GM19351 (cell line): ENCODE data around the gene COA8.

ENCODE experiments used
- ATAC-seq: cut with Tn5 transposase; IDR thresholded peaks from one replicate; pipeline ENCODE4 v1.9.1; 2021; ENCODE audit warnings: mild to moderate bottlenecking, moderate library complexity; ENCODE audit not compliant: unreplicated experiment

COA8 gene

DNA sequence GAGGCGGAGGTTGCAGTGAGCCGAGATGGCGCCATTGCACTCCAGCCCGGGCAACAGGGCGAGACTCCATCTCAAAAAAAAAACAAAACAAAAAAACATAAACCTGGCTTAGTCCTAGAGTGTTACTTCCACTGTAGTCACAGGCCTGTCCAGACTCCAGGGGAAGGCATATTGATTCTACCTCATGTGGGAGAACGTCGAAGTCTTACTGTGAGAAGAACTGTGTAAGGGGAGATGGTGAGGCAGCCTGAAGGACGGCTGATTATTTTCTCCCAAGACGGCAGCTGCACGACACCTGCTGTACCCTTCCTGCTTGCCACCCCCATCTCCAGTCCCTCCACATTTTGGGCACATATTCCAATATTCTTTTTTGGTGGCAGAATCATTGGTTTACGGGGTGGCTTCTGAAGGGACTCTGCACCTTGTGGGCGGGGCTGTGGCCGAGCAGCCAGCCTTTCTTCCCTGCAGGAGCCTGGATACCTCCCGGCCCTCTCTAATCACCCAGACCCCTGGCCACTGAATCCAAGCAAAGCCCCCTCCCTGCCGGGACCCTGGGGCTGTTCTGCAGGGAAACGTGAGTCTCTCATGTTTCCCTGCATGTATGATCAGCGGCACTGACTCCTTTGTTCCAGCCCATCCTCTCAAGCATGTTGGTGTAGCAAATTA is 54.0 kb downstream of the COA8 start:
- ATAC-seq, result no peak

- ATAC-seq, result no peak
Measured at GRCh38 chr14:103619057-103619456, 56.3 kb downstream of the COA8 start.

- no peak for ATAC-seq
Measured at GRCh38 chr14:103621860-103622259, 59.1 kb downstream of the COA8 start.

DNA sequence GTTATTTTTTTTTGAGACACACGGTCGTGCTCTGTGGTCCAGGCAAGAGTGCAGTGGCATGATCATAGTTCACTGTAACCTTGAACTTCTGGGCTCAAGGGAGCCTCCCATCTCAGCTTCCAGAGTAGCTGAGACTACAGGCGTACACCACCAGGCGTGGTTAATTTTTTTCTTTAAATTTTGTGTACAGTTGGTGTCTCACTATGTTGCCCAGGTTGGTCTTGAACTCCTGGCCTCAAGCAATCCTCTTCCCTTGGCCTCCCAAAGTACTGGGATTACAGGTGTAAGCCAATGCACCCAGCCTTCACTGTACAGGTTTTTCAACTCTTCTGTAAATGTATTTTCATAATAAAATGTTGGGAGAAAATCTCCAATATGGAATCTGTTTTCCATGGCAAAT is 60.5 kb downstream of the COA8 start:
- ATAC-seq, result no peak

DNA sequence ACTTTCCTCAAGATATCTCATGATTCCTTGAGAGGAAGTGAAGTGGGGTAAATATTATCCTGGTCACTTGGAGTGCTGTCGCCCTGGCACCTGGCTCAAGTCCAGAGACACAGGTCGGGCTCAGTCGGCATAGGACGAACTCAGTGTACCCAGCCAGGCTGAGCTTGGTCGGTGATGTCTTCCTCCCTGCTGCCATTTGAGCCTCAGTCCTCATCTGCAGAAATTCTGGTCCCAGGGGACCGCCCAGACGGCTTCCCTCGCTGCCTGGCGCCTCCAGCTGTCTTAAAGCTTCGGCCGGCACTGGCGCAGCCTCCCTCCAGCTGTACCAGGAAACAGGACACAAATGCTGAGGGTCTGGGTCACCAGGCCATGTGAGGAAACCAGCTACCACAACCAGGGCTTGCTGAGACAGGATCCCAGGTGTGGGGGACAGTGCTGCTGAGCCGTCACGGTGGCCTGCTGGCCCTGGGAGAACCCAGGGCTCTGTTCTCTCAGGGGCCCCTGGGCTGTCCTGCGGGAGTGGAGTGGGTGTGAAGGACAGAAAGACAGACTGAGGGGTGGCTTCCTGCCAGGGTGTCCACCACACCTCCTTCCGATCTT is 61.2 kb downstream of the COA8 start:
- no peak for ATAC-seq

DNA sequence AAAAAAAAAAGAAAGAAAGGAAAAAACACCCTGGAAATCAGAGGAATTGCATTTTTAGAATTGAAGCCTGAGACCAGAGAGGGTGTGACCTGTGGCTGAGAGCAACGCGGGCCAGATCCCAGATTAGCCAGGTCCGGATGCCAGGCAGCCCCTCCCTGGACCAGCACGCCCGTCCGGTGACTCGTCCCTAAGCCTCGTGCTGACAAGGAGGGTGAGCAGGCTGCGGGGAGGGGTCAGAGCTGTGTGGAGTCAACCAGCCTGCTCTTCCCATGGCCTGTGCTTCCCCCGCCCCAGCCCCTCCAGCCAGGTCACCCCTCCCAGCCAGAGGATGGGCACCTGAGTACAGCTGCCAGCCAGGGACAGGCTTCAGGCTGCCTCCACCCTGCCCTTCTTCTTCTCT is 62.1 kb downstream of the COA8 start:
- no peak for ATAC-seq

DNA sequence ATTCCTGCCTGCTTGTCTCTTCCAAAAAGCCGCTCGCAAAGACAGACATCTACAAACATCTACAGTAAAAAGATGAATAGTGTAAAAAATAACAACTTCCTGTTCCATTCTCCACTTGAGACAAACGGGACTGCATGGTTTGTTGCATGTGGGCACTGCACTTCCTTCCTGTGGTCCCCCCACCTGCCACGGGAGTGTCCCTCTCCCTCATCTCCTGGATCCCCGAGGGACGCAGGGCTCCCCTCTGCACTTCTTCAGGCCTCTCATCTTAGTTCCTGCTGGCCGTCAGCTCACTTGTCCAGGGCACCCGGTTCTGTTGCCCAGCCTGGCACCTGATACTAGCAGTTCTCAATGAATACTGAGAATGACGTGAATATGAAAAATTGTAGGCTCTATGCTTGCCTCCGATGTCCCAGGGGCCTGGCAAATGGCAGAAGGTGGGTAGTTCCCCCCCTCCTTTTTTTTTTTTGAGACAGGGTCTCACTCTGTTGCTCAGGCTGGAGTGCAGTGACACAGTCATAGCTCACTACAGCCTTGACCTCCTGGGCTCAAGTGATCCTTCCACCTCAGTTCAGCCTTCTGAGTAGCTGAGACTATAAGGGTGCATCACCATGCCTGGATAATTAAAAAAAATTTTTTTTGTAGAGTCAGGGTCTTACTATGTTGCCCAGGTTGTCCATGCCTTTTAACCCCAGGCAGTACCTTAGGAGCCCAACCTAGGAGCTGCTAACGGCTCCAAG is 62.8 kb downstream of the COA8 start:
- ATAC-seq, result no peak

DNA sequence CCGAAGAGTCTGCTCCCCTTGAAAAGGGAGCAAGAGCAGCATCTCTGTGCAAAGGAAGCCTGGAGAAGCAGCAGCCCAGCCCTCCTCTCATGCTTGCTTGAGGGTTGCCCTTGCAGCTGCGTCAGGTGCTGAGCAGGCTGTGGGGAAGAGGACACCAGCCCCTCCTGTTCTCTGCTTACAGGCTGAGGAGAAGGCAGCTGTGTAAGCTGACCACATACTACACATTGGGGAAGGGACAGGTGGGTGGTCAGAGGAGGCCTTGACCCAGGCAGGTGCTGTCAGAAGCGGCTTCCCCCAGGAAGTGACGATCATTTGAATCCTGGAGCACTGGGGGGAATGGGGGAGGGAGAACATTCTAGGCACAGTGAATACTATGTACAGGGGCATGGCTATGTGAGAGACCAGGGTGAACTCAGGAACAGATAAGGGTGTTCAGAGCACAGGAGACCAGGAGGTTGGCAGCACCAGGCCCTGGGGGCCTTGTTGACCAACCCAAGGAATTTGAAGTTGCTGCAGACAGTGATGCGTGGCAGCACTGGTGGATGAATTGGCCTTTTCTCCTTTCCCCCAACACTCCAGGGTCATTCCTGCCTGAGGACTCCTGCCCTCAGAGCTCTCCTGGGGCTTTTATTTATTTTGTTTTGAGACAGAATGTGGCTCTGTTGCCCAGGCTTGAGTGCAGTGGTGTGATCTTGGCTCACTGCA is 63.5 kb downstream of the COA8 start:
- no peak for ATAC-seq

GRCh38 chr14:103627073-103628025 is 64.6 kb downstream of the COA8 start:
- ATAC-seq, result no peak

GRCh38 chr14:103628221-103628683 is 65.5 kb downstream of the COA8 start:
- ATAC-seq, result no peak

DNA sequence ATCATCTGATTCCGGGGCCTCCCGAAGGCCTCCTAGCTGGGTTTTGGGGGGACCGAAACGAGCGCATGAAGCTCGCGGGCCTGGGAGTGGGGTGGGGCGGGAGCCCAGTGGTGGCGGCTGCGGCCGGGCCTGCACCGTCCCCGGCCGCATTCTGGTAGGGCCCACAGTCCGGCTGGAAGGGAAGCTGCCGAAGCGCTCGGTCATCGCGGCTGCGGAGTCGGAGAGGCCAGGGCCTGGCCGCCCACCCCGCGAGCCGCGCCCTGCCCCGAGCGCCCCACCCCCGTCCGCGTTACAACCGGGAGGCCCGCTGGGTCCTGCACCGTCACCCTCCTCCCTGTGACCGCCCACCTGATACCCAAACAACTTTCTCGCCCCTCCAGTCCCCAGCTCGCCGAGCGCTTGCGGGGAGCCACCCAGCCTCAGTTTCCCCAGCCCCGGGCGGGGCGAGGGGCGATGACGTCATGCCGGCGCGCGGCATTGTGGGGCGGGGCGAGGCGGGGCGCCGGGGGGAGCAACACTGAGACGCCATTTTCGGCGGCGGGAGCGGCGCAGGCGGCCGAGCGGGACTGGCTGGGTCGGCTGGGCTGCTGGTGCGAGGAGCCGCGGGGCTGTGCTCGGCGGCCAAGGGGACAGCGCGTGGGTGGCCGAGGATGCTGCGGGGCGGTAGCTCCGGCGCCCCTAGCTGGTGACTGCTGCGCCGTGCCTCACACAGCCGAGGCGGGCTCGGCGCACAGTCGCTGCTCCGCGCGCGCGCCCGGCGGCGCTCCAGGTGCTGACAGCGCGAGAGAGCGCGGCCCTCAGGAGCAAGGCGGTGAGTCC is 66.1 kb downstream of the COA8 start, which contains the start of gene KLC1:
Gene KLC1, plus strand, starts transcription at position 528 of the 819 bp plus-strand sequence. CDS start 25,354 bp downstream, outside the sequence.
- peak; percentile 50 for ATAC-seq

DNA sequence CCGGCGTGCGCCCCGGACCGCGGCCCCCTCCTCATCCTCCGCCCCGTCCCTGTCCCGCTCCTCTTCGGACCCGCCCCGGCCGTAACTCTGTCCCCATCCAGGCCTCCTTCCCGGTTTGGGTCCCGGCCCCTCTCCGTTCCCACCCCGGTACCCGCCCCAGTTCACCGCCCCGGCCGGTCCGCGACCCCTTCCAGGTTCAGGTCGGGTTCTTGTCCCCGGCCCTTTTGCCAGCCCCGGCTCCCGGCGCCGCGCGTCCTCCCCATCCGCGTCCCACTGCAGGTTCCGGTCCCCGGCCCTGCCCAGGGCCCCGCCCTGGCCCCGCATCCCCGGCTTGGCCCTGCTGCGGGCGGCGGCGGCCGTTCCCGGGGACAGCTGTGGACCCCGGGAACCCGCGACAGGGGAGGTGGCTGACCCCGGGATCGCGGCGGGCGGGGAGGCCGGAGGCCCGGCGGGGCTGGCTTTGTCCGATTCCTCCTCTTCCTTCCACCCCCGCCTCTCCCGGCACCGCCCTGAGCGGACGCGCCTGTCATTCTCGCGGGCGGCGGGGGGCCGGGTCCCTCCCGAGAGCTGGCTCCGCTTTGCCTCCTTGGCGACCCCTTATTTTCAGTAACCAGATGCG is 66.9 kb downstream of the COA8 start:
- ATAC-seq, result peak; percentile 37

GRCh38 chr14:103630364-103631108 is 67.8 kb downstream of the COA8 start:
- no peak for ATAC-seq

DNA sequence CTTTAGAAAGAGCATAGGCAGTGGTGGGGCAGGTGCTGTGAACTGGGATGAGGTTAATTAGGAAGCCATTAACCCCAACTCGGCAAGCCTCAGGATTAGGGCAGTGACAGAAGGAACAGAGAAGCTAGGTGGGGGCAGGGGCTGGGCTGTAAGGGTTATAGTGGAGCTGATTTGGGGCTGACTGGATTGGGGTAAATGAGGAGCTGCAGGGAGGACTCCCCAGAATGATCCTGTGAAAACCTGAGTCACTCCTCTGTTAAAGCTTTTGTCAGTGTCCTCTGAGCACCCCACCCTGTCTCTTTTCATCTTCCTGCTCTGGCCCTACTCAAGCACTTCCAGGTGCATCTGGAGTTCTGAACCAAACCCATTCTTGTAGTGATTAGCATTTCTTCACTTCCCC is 70.6 kb downstream of the COA8 start:
- ATAC-seq, result no peak

- no peak for ATAC-seq
Measured at GRCh38 chr14:103634156-103634555, 71.4 kb downstream of the COA8 start.

DNA sequence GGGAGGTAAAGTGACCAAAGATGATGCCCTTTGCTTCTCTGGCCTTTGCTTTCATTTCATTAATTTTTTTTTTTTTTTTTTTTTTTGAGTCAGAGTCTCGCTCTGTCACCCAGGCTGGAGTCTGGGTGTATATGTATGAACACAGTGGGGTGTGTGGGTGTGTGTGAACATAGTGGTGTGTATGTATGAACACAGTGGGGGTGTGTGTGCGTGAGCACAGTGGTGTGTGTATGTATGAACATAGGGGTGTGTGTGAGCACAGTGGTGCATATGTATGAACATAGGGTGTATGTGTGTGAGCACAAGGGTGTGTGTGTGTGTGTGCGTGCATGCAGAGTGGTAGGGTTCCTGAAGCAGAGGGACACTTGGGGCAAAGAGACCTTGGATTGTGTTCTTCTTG is 75.8 kb downstream of the COA8 start:
- ATAC-seq, result no peak
